A549 (cell line): Measurements from ENCODE around the gene NBEAL1. TPM values are rescaled to one million over a fixed set of nuclear protein-coding genes. Genes with fewer than 3 reads are reported as not detected.
A peak's percentile ranks its signal among the peaks of the same experiment; 100 is the strongest.

ENCODE experiments used
- ATAC-seq, 2 experiments: fragments of 200-7000 bp in 1 of 2; fragments of >200 bp in 1 of 2; cut with Nextera tagmentation in 1 of 2; cut with Tn5 transposase in 1 of 2; 3 replicates each; pipeline versions ENCODE4 v1.8.0 to v1.9.1; 2018 to 2020; ENCODE audit warnings: mild to moderate bottlenecking in 1 of 2, moderate library complexity in 1 of 2
- CTCF ChIA-PET: fragments of 300-600 bp; sonication (Branson Sonifier 250); formaldehyde crosslinking; extraction: SDS; loops from one replicate; lab custom pipeline; 2021; ENCODE audit warnings: antibody characterized with exemption, inconsistent platforms; lab: Yijun Ruan, JAX
- POLR2A ChIA-PET: fragments of 350-600 bp; formaldehyde crosslinking; extraction: SDS; loops from one replicate; lab custom pipeline; 2021; ENCODE audit warnings: antibody characterized with exemption, inconsistent platforms; lab: Yijun Ruan, JAX
- DNase-seq, 2 experiments: peaks; one replicate each; pipeline versions ENCODE4 v3.0.0 to v3.0.0-alpha.2; 2011 to 2016; ENCODE audit warnings: low read depth in 1 of 2, low spot score in 1 of 2
- FAIRE-seq: peaks from 2 replicates; lab custom pipeline; 2011; peaks lifted over from hg19 to GRCh38; lab: Jason Lieb, UNC
- H3K27ac ChIP-seq, 2 experiments: fragments of >200 bp; sonication (Bioruptor Twin); formaldehyde crosslinking; 3 replicates each; pipeline ENCODE4 v1.5.1; 2016 to 2017
- H3K4me1 ChIP-seq: fragments of >200 bp; sonication (Bioruptor Twin); formaldehyde crosslinking; 3 replicates; pipeline ENCODE4 v1.6.1; 2016
- H3K4me2 ChIP-seq: fragments of >200 bp; sonication (Bioruptor Twin); formaldehyde crosslinking; 3 replicates; pipeline ENCODE4 v1.6.1; 2016
- H3K4me3 ChIP-seq: fragments of >200 bp; sonication (Bioruptor Twin); formaldehyde crosslinking; 3 replicates; pipeline ENCODE4 v1.5.1; 2016
- H3K9me3 ChIP-seq: fragments of >200 bp; sonication (Bioruptor Twin); formaldehyde crosslinking; 3 replicates; pipeline ENCODE4 v1.6.1; 2016
- BHLHE40 ChIP-seq: IDR thresholded peaks from 2 replicates; pipeline ENCODE4 v1.6.1; 2012; ENCODE audit warnings: low read depth, low read length, inconsistent platforms
- CBX8 ChIP-seq: fragments of 200-600 bp; sonication (generic); IDR thresholded peaks from 2 replicates; pipeline ENCODE4 v1.6.1; 2016
- ESRRA ChIP-seq: fragments of 150-350 bp; IDR thresholded peaks from 2 replicates; pipeline ENCODE4 v1.6.1; 2014; ENCODE audit warnings: mild to moderate bottlenecking, low read length, borderline replicate concordance
- FOSB ChIP-seq: fragments of 250-450 bp; sonication (Bioruptor Pico); IDR thresholded peaks from 2 replicates; pipeline ENCODE4 v1.5.0; 2020; ENCODE audit warnings: mild to moderate bottlenecking, moderate library complexity
- GATA3 ChIP-seq: IDR thresholded peaks from 2 replicates; pipeline ENCODE4 v1.6.1; 2012; ENCODE audit warnings: borderline replicate concordance
- HOXA7 ChIP-seq: fragments of 250-450 bp; sonication (Bioruptor Pico); IDR thresholded peaks from 2 replicates; pipeline ENCODE4 v1.5.0; 2020; ENCODE audit warnings: mild to moderate bottlenecking, moderate library complexity
- KDM1A ChIP-seq: fragments of 200-600 bp; sonication (generic); IDR thresholded peaks from 2 replicates; pipeline ENCODE4 v1.6.1; 2016; ENCODE audit warnings: low read depth, mild to moderate bottlenecking
- POLR2A ChIP-seq: IDR thresholded peaks from 2 replicates; pipeline ENCODE4 v1.6.1; 2012; ENCODE audit warnings: mild to moderate bottlenecking, low read length
- RAD21 ChIP-seq, 2 experiments: fragments of >200 bp in 1 of 2; sonication (Bioruptor Twin) in 1 of 2; formaldehyde crosslinking in 1 of 2; IDR thresholded peaks in 1 of 2; conservative IDR thresholded peaks in 1 of 2; 2 replicates in 1 of 2; 3 replicates in 1 of 2; pipeline ENCODE4 v1.6.1; 2012 to 2018; ENCODE audit warnings: inconsistent platforms in 1 of 2
- RARB ChIP-seq: fragments of 250-450 bp; sonication (Bioruptor Pico); IDR thresholded peaks from 2 replicates; pipeline ENCODE4 v1.8.0; 2021; ENCODE audit warnings: mild to moderate bottlenecking, moderate library complexity
- RCOR1 ChIP-seq: fragments of 150-350 bp; IDR thresholded peaks from 2 replicates; pipeline ENCODE4 v1.6.1; 2014; ENCODE audit warnings: antibody characterized with exemption, low read length, low read depth
- RNF2 ChIP-seq: fragments of 200-600 bp; sonication (generic); IDR thresholded peaks from 2 replicates; pipeline ENCODE4 v1.6.1; 2016; ENCODE audit warnings: low read depth, mild to moderate bottlenecking, antibody characterized with exemption, moderate library complexity, borderline replicate concordance
- TP53 ChIP-seq: fragments of 250-450 bp; sonication (Bioruptor Pico); IDR thresholded peaks from 2 replicates; pipeline ENCODE4 v1.5.0; 2021; ENCODE audit warnings: mild to moderate bottlenecking, moderate library complexity
- ZFP36 ChIP-seq: fragments of 450-650 bp; IDR thresholded peaks from 2 replicates; pipeline ENCODE4 v1.6.1; 2014; ENCODE audit warnings: borderline replicate concordance; ENCODE audit not compliant: partially characterized antibody
- ZSCAN20 ChIP-seq: fragments of 250-450 bp; sonication (Bioruptor Pico); IDR thresholded peaks from 2 replicates; pipeline ENCODE4 v1.8.0; 2022; ENCODE audit warnings: mild to moderate bottlenecking, moderate library complexity
- WGBS: methylation state at CpG from one replicate; pipeline ENCODE4 v1.1.6; 2017; ENCODE audit errors: missing lambda C conversion rate; 5-methylcytosine and 5-hydroxymethylcytosine counted together
- polyA plus RNA-seq, 4 experiments: library from polyadenylated mRNA; depleted of rRNA in 3 of 4; stranded (reverse); fragments of >200 nt; fragmentation: RNase III in 1 of 4; extraction: RNeasy Plus Mini Kit Qiagen cat#74134 plus additional on column Dnase treatment in 1 of 4; gene quantifications; 2 replicates in 3 of 4; 3 replicates in 1 of 4; pipeline ENCODE4 v1.2.3, GENCODE V29; 2011 to 2017
- TF ChIP-seq, protein P1 (sequence below): fragments of 450-650 bp; IDR thresholded peaks from 2 replicates; pipeline ENCODE4 v1.6.1; 2014; ENCODE audit warnings: antibody characterized with exemption
- TF ChIP-seq, protein P2 (sequence below): IDR thresholded peaks from 2 replicates; pipeline ENCODE4 v1.6.1; 2012; ENCODE audit warnings: low read depth, borderline replicate concordance
- TF ChIP-seq, protein P3 (sequence below): IDR thresholded peaks from 2 replicates; pipeline ENCODE4 v1.6.1; 2012
- TF ChIP-seq, protein P4 (sequence below): fragments of >200 bp; sonication (Bioruptor Twin); formaldehyde crosslinking; IDR thresholded peaks from 3 replicates; pipeline ENCODE4 v1.5.1; 2016
- TF ChIP-seq, protein P5 (sequence below): fragments of >200 bp; sonication (Bioruptor Twin); formaldehyde crosslinking; IDR thresholded peaks from 3 replicates; pipeline ENCODE4 v1.6.1; 2016

NBEAL1 gene
- polyA plus RNA-seq, 2 of the 4 experiments (the other 2 are of a cell fraction), result 3.8 to 11.9 TPM

DNA sequence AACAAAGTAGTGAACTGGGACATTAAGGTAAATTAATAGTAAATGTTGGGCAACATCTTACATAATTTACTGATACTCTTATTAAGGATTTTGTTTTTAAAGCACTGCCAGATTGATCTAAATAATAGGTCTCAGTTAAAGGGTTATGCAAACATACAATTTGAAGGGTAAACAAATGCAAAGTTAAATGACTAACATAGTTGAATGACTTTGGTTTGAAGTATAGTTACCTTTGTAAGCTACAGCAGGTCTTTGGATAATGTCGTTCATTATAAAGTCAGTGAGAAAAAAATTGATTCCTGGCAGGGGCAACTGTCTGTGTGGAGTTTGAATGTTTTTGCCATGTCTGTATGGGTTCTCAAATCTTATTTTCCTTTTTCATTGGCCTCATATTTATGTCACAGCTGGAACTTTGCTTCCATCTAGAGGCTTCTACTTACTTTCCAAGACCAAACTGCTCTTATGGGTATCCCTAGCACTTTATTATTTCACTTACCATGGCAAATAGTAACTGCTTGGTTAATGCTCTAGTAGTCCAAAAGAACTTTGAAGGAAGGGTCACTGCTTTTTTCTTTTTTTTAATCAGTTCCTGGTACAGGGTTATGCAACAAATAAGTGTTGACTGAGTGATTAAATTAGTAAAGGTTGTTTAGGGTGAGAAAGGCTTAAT is 107.8 kb downstream of the NBEAL1 start:
- H3K27ac ChIP-seq, result no peak overlapping the region
- WGBS, result 42% methylated on average over 1 of the region's 1 CpG
- peak; percentile 6 to 35 for DNase-seq
- POLR2A ChIA-PET, result no interaction called here
- TF ChIP-seq, protein P1, sequence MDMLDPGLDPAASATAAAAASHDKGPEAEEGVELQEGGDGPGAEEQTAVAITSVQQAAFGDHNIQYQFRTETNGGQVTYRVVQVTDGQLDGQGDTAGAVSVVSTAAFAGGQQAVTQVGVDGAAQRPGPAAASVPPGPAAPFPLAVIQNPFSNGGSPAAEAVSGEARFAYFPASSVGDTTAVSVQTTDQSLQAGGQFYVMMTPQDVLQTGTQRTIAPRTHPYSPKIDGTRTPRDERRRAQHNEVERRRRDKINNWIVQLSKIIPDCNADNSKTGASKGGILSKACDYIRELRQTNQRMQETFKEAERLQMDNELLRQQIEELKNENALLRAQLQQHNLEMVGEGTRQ, result no peak
- TF ChIP-seq HOXA7 (CRISPR knock-in tag), result no peak
- no peak for TF ChIP-seq ZFP36
- peak; percentile 48 to 54; a peak in 4 of 5 replicates for TF ChIP-seq RAD21 (conservative IDR thresholded peaks at IDR 0.05 in 1 of 2, IDR thresholded peaks at IDR 0.05 in 1 of 2)
- TF ChIP-seq, protein P2, sequence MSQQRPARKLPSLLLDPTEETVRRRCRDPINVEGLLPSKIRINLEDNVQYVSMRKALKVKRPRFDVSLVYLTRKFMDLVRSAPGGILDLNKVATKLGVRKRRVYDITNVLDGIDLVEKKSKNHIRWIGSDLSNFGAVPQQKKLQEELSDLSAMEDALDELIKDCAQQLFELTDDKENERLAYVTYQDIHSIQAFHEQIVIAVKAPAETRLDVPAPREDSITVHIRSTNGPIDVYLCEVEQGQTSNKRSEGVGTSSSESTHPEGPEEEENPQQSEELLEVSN, result no peak
- no peak overlapping the region for H3K4me2 ChIP-seq
- ATAC-seq, result no peak; a peak in 1 of 6 replicates
- peaks cover 6% of the 10 kb centered on the region; the same call in 1 of the 3 replicates for H3K4me1 ChIP-seq
- no peak overlapping the region for H3K4me3 ChIP-seq
- no peak for FAIRE-seq
- H3K9me3 ChIP-seq, result no peaks in the 10 kb centered on the region
- CTCF ChIA-PET, result no interaction called here

DNA sequence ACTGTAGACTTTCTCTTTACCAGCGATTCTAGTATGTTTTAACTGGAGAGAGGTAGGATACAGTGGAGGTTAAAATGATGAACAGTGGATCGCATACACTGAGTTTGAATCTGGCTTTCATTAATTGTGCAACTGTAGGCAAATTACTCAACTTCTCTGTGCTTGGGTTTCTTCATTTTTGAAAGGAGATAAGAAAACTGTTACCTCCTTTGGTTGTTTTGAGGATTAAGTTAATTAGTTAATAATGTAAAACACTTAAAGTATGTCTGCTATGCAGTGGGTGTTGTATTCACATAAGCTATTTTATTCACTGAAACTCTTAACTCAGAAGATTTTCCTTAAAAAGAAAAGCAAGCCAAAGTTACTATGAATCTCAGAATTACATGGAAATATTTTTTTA is 112.3 kb downstream of the NBEAL1 start:
- FAIRE-seq, result no peak
- CTCF ChIA-PET, result no interaction called here
- WGBS, result 82% methylated on average over 2 of the region's 2 CpGs

DNA sequence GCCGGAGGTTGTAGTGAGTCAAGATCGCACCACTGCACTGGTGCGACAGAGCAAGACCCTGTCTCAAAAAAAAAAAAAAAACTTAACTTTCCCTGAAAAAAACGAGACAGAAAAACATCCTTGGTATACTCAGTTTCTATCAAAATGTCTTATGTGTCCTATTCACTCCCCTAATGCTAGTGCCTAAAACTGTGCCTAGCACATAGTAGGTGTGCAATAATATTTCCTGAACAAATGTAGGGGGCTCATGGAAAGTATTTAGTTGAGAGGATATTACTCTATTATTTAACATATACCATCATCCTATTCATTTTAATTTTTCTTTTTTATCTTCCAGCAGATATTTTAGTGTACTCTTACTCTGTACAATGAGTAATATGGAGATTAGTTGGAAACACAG is 120.4 kb downstream of the NBEAL1 start:
- no peak overlapping the region for H3K4me3 ChIP-seq
- H3K4me2 ChIP-seq, result no peak overlapping the region
- TF ChIP-seq, protein P3, sequence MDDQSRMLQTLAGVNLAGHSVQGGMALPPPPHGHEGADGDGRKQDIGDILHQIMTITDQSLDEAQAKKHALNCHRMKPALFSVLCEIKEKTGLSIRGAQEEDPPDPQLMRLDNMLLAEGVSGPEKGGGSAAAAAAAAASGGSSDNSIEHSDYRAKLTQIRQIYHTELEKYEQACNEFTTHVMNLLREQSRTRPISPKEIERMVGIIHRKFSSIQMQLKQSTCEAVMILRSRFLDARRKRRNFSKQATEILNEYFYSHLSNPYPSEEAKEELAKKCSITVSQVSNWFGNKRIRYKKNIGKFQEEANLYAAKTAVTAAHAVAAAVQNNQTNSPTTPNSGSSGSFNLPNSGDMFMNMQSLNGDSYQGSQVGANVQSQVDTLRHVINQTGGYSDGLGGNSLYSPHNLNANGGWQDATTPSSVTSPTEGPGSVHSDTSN, result no peak
- TF ChIP-seq, protein P1, result no peak
- TF ChIP-seq RCOR1 (no peak), KDM1A (no peak), BHLHE40 (no peak), ZSCAN20 (CRISPR knock-in tag) (no peak), CBX8 (no peak), POLR2A (no peak), RARB (CRISPR knock-in tag) (no peak), ESRRA (no peak), RAD21 (conservative IDR thresholded peaks at IDR 0.05 in 1 of 2, IDR thresholded peaks at IDR 0.05 in 1 of 2) (no peak)
- TF ChIP-seq, protein P4, sequence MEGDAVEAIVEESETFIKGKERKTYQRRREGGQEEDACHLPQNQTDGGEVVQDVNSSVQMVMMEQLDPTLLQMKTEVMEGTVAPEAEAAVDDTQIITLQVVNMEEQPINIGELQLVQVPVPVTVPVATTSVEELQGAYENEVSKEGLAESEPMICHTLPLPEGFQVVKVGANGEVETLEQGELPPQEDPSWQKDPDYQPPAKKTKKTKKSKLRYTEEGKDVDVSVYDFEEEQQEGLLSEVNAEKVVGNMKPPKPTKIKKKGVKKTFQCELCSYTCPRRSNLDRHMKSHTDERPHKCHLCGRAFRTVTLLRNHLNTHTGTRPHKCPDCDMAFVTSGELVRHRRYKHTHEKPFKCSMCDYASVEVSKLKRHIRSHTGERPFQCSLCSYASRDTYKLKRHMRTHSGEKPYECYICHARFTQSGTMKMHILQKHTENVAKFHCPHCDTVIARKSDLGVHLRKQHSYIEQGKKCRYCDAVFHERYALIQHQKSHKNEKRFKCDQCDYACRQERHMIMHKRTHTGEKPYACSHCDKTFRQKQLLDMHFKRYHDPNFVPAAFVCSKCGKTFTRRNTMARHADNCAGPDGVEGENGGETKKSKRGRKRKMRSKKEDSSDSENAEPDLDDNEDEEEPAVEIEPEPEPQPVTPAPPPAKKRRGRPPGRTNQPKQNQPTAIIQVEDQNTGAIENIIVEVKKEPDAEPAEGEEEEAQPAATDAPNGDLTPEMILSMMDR, result no peak
- TF ChIP-seq, all 56 proteins: peak for 0
- FAIRE-seq (no peak), DNase-seq (no peak), ATAC-seq (no peak)
- POLR2A ChIA-PET, result no interaction called here
- no peaks in the 10 kb centered on the region for H3K4me1 ChIP-seq
- WGBS, result 77% methylated on average over 4 of the region's 4 CpGs
- CTCF ChIA-PET, result no interaction called here
- H3K27ac ChIP-seq, result no peak overlapping the region
- no peaks in the 10 kb centered on the region for H3K9me3 ChIP-seq

More for the DNA sequence above, 112.3 kb downstream of the NBEAL1 start:
- ATAC-seq, result no peak
- H3K4me2 ChIP-seq, result no peak overlapping the region
- H3K9me3 ChIP-seq, result no peaks in the 10 kb centered on the region
- H3K4me3 ChIP-seq, result no peak overlapping the region
- DNase-seq, result no peak
- TF ChIP-seq RNF2, result no peak
- no peak for TF ChIP-seq FOSB (CRISPR knock-in tag)
- TF ChIP-seq TP53 (CRISPR knock-in tag), result no peak
- no peak for TF ChIP-seq GATA3
- TF ChIP-seq, protein P5, sequence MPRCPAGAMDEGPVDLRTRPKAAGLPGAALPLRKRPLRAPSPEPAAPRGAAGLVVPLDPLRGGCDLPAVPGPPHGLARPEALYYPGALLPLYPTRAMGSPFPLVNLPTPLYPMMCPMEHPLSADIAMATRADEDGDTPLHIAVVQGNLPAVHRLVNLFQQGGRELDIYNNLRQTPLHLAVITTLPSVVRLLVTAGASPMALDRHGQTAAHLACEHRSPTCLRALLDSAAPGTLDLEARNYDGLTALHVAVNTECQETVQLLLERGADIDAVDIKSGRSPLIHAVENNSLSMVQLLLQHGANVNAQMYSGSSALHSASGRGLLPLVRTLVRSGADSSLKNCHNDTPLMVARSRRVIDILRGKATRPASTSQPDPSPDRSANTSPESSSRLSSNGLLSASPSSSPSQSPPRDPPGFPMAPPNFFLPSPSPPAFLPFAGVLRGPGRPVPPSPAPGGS, result no peak
- POLR2A ChIA-PET, result no interaction called here
- H3K4me1 ChIP-seq, result peaks cover 6% of the 10 kb centered on the region; the same call in 1 of the 3 replicates
- no peak overlapping the region for H3K27ac ChIP-seq
